A673 (cell line): ENCODE data around the gene PFDN4.

ENCODE experiments used
- CTCF ChIP-seq: fragments of 300-800, 200-600 bp; sonication (generic); conservative IDR thresholded peaks from 2 replicates; pipeline ENCODE4 v1.5.1; 2017; ENCODE audit warnings: low read depth, mild to moderate bottlenecking, antibody characterized with exemption, low read length, moderate library complexity, mixed read lengths
- EZH2 ChIP-seq: fragments of 200-600 bp; sonication (generic); IDR thresholded peaks from 2 replicates; pipeline ENCODE4 v1.6.1; 2017; ENCODE audit warnings: borderline replicate concordance, low read depth, mild to moderate bottlenecking, mixed read lengths, antibody characterized with exemption, low read length; ENCODE audit not compliant: poor library complexity, severe bottlenecking

DNA sequence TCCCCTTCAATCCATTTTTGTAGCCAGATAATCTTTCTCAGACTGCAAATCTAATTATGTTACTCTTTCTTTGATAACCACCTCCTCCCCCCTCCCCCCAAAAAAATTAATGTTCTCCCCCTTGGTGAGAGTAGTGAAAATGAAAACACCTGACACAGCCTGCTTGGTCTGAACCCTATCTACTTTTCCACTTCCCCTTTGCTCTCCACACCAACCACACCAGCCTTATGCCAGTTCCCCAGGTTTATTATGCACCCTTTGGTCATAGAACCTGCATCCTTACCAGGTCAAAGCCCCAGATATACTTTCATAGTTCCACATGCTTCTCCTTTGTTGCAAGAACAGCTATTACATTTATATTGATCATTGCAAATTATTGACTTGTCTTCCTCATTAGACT lies 19.4 kb downstream of the PFDN4 start:
- TF ChIP-seq CTCF, result no peak
- TF ChIP-seq EZH2, result no peak
